AG08396 (cell line): ENCODE measurements around the gene HTR6.

Experiments
- DNase-seq: peaks from one replicate; pipeline ENCODE4 v3.0.0; 2012; ENCODE audit warnings: low spot score, mixed read lengths

The HTR6 gene

DNA sequence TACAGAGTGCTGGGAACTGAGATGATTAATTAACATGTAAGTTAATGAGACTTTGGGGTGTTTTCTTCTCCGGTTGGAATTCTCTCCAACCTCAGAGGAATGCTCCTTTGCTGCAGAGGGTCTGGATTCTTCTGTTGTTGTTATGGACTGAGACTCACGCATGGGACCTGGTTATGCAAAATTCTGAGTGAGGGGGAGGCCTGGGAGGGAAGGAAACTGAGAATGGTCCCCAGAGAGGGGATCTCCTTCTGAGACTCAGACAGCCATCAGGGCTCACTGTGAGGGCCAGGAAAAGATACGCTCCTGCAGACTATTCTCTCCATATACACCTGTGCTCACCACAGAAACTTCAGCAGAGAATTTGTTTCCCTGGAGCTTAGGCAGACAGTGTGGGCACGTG lies 56.3 kb downstream of the HTR6 start:
- no peak for DNase-seq

DNA sequence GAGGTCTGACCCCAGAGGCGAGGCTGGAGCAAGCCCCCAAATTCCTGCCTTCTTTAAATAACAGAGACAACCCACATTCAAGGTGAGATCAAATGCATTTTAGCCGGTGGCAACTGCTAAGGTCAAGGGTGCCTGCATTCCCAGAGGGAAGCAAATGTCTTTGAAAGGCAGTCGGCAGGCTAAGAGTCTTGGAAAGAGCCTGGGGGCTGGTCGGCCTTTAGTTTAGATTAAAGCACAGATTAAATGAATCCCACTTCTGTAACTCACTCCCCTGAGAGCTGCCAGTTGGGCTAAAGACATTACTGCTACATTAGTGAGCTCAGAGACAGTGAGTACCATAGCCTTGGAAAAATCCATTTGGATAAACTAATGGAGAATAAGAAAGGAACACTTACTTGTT lies 59.2 kb downstream of the HTR6 start:
- DNase-seq: no peak

DNA sequence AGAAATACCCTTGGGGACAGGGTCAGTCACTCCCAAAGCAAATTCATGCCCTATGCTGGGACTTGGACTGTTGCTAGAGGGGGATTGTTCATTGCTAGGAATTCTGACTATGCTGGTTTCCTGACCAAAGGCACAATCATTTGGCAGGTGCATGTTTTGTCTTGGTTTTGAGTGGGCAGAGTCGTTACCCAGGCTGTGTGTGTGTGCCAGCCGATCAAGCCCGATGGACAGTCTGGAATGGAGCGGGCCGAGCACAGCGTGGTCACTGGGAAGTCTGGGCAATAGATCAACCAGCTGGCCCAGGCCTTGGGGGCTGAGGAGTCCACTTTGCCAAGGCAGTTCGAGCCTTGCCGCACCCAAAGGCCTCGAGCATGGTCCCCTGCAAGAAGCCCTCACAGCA lies 60.9 kb downstream of the HTR6 start:
- no peak for DNase-seq

DNA sequence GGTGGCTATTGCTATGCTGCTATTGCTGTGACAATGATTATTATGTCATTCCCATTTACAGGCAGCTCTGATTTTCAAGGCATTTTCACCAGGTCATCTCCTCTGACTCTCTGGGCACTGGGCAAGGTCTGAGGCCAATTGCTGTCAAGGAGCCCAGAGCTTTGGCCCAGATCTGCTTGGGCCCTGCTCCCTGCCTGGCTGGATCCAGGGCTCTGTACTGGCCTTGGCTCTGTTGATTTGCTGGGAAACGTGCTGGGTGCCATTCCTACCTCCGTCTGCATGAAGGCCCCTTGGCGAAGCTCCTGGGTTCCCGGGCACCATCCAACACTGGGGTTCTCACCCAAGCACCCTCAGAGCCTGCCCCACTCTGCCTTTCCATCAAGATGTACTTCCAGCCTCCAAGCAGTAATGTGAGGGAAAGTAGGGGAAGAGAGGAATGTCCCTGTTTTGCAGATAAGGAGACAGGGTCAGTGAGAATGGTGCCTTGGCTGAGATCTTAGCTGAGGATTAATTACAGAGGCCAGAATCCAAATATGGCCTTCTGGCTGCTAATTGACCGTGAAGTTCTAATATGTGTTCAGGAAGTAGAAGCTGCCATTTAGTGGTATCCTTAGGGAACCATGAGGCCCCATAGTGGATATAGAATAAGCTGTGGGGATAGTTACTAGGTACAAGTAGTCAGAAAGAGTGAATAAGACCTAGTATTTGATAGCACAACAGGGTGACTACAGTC lies 63.9 kb downstream of the HTR6 start:
- no peak for DNase-seq

- DNase-seq: no peak
Measured at GRCh38 chr1:19730232-19730631, 65.6 kb downstream of the HTR6 start.
